HG03095 (cell line): ENCODE results near the gene GPATCH3.
"Not testable (repeated sequence)": the region's sequence is repeated elsewhere in the genome, so short reads cannot be mapped to it uniquely, and the experiment has no call there.

ENCODE experiments used
- ATAC-seq: cut with Tn5 transposase; IDR thresholded peaks from one replicate; pipeline ENCODE4 v1.9.1; 2021; ENCODE audit warnings: moderate library complexity; ENCODE audit not compliant: unreplicated experiment

GPATCH3 gene

GRCh38 chr1:26847826-26848225 lies 52.4 kb downstream of the GPATCH3 start:
- not testable (repeated sequence) for ATAC-seq

DNA sequence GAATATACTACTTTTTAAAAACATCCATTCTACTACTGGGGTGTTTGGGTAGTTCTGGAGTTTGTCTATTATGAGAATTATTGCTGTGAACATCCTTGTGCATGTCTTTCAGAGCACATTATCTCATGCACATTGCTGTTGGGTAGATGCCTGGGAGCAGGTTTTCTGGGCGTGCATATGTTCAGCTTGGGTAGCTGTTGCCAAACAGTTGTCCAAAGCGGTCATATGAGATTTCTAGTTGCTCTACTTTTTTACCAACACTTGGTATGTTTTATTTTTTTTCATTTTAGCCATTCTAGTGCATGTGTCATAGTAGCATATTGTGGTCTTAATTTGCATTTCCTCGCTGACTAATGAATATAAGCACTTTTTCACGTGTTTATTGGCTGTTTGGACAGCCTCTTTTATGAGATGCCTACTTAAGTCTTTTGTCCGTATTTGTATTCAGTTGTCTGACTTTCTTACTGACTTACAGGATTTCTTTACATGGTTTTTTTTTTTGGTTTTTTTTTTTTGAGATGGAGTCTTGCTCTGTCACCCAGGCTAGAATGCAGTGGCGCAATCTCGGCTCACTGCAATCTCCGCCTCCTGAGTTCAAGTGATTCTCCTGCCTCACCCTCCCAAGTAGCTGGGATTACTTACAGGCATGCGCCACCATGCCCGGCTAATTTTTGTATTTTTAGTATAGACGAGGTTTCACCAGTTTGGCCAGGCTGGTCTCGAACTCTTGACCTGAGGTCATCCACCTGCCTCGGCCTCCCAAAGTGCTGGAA lies 55.7 kb downstream of the GPATCH3 start:
- ATAC-seq = no peak
